HG03108 (cell line): ENCODE results near the gene TAGAP.
A peak's percentile ranks its signal among the peaks of the same experiment; 100 is the strongest.

Experiments used
- ATAC-seq: cut with Tn5 transposase; IDR thresholded peaks from one replicate; pipeline ENCODE4 v1.9.1; 2021; ENCODE audit warnings: moderate library complexity; ENCODE audit not compliant: unreplicated experiment

TAGAP gene

GRCh38 chr6:159044899-159045727 is at the start of gene TAGAP:
TAGAP (minus strand) TSS chr6:159044991; CDS start chr6:159044146, 845 bp downstream.
- peak; percentile 81 for ATAC-seq

- ATAC-seq: no peak
Measured at GRCh38 chr6:159093609-159094443, 49.0 kb upstream of the TAGAP start.

- ATAC-seq: no peak
Measured at GRCh38 chr6:159092631-159093030, 47.8 kb upstream of the TAGAP start.

- ATAC-seq: no peak
Measured at GRCh38 chr6:159090530-159091480, 46.0 kb upstream of the TAGAP start.

- ATAC-seq: no peak
Measured at GRCh38 chr6:159089909-159090308, 45.1 kb upstream of the TAGAP start.

GRCh38 chr6:159089443-159089842 is 44.7 kb upstream of the TAGAP start:
- ATAC-seq: no peak

- no peak for ATAC-seq
Measured at GRCh38 chr6:159086033-159086618, 41.3 kb upstream of the TAGAP start.

GRCh38 chr6:159085396-159085895 is 40.7 kb upstream of the TAGAP start:
- no peak for ATAC-seq

GRCh38 chr6:159084493-159085091 is 39.8 kb upstream of the TAGAP start:
- no peak for ATAC-seq

GRCh38 chr6:159083146-159083545 is 38.4 kb upstream of the TAGAP start:
- no peak for ATAC-seq

GRCh38 chr6:159082039-159082815 is 37.4 kb upstream of the TAGAP start:
- no peak for ATAC-seq

GRCh38 chr6:159080217-159080976 is 35.6 kb upstream of the TAGAP start:
- no peak for ATAC-seq

- no peak for ATAC-seq
Measured at GRCh38 chr6:159079367-159079766, 34.6 kb upstream of the TAGAP start.

GRCh38 chr6:159077123-159077522 is 32.3 kb upstream of the TAGAP start:
- no peak for ATAC-seq

- ATAC-seq: no peak
Measured at GRCh38 chr6:159075506-159076228, 30.9 kb upstream of the TAGAP start.

GRCh38 chr6:159074876-159075275 is 30.1 kb upstream of the TAGAP start:
- no peak for ATAC-seq

GRCh38 chr6:159074120-159074684 is 29.4 kb upstream of the TAGAP start:
- no peak for ATAC-seq
